Gastrocnemius medialis (tissue), 4 donors: Measurements from ENCODE around the gene CNDP1. TPM values are rescaled to one million over a fixed set of nuclear protein-coding genes. Genes with fewer than 3 reads are reported as not detected.

ENCODE experiments used
- ATAC-seq, 2 donors: fragments of 150-250 bp; one replicate each; pipeline ENCODE4 v1.9.1; 2016
- DNase-seq, 2 donors: peaks; one replicate each; pipeline ENCODE4 v3.0.0-alpha.2; 2019
- H3K27ac ChIP-seq, 4 donors: fragments of 200-600 bp; sonication (generic); 1 replicate in 1 of 4; 2 replicates in 3 of 4; pipeline ENCODE4 v1.5.1; 2016 to 2018; ENCODE audit warnings: mild to moderate bottlenecking in 2 of 4, moderate library complexity in 1 of 4
- H3K27me3 ChIP-seq, 3 donors: fragments of 200-600 bp; sonication (generic) in 2 of 3; 1 replicate in 1 of 3; 2 replicates in 2 of 3; pipeline versions ENCODE4 v1.5.1 to v1.6.0; 2016 to 2019; ENCODE audit warnings: mild to moderate bottlenecking in 1 of 3, moderate library complexity in 1 of 3
- H3K36me3 ChIP-seq, 2 donors: fragments of 200-600 bp; sonication (generic) in 1 of 2; one replicate each; pipeline ENCODE4 v1.5.1; 2017 to 2018
- H3K4me1 ChIP-seq, 2 donors: fragments of 200-600 bp; sonication (generic) in 1 of 2; one replicate each; pipeline ENCODE4 v1.5.1; 2016 to 2017; ENCODE audit warnings: mild to moderate bottlenecking in 2 of 2
- H3K4me3 ChIP-seq, 4 donors: fragments of 200-600 bp; sonication (generic) in 3 of 4; 1 replicate in 1 of 4; 2 replicates in 3 of 4; pipeline ENCODE4 v1.5.1; 2016 to 2019; ENCODE audit warnings: mild to moderate bottlenecking in 2 of 4
- H3K9me3 ChIP-seq, 3 donors: fragments of 200-600 bp; sonication (generic) in 2 of 3; 1 replicate in 1 of 3; 2 replicates in 2 of 3; pipeline ENCODE4 v1.5.1; 2016 to 2019
- POLR2A ChIP-seq, 2 donors: fragments of 450-650 bp; IDR thresholded peaks; one replicate each; pipeline ENCODE4 v1.6.1; 2017; ENCODE audit warnings: antibody characterized with exemption in 2 of 2, mild to moderate bottlenecking in 2 of 2, moderate library complexity in 2 of 2
- in situ Hi-C, 4 donors: fragments of 200-750 bp; cut with MboI; loops; one replicate each; pipeline versions ENCODE4 v1.15.0 to v1.8.0; 2017; ENCODE audit warnings: low sequenced_read_pairs in 4 of 4
- intact Hi-C: fragments of 100-400 bp; cut with DNase I; formaldehyde crosslinking; loops from one replicate; pipeline ENCODE4 v1.15.1; 2023; ENCODE audit warnings: low total_unique reads
- total RNA-seq, 4 donors: library from RNA; depleted of rRNA; stranded (reverse); fragments of >200 nt; gene quantifications; one replicate each; pipeline versions ENCODE4 v1.1.0 to v1.2.3, GENCODE V29; 2016
- TF ChIP-seq, protein P1 (sequence below), 5 experiments: fragments of 450-650 bp in 3 of 5; fragments of 200-600 bp in 2 of 5; sonication (generic) in 2 of 5; IDR thresholded peaks in 4 of 5; conservative IDR thresholded peaks in 1 of 5; 1 replicate in 4 of 5; 2 replicates in 1 of 5; pipeline ENCODE4 v1.5.1; 2016 to 2019; ENCODE audit warnings: antibody characterized with exemption in 5 of 5, mild to moderate bottlenecking in 3 of 5, moderate library complexity in 3 of 5

The CNDP1 gene
- total RNA-seq, 4 donors from 2014 or later: not detected

DNA sequence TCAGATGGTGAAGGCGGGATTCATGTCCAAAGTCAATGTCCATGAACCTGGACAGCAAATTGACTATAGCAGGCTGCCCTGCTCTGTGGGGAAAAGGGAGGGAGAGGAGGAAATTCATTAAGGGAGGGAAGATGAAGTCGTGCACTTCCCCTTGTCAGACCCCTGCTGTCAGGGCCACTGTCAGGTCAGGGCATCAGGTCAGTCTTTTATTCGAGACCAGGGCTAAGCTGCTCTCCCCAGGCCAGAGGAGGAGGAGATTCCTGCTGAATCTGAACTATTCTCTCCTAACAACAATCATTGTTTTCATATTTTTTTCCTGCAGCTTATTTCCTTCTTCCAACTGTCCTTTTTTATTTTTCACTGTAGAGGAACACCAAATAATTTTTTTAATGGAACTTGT, 17.2 kb downstream of the CNDP1 start:
- ATAC-seq: no peak
- Histone ChIP-seq H3K27me3 (no peaks in the 10 kb centered on the region), H3K4me3 (no peak overlapping the region), H3K4me1 (peaks cover 0 to 8% of the 10 kb centered on the region in 2 donors), H3K27ac (no peak overlapping the region), H3K9me3 (peaks cover 0 to 3% (median 0%) of the 10 kb centered on the region in 3 donors), H3K36me3 (no peaks in the 10 kb centered on the region)
- intact Hi-C loops: loop anchor here (5.0 kb wide), 2 partner anchors 54 to 199 kb away; partner anchors contain the start of gene CNDP2
- TF ChIP-seq POLR2A (IDR thresholded peaks at IDR 0.05): no peak
- TF ChIP-seq, protein P1, sequence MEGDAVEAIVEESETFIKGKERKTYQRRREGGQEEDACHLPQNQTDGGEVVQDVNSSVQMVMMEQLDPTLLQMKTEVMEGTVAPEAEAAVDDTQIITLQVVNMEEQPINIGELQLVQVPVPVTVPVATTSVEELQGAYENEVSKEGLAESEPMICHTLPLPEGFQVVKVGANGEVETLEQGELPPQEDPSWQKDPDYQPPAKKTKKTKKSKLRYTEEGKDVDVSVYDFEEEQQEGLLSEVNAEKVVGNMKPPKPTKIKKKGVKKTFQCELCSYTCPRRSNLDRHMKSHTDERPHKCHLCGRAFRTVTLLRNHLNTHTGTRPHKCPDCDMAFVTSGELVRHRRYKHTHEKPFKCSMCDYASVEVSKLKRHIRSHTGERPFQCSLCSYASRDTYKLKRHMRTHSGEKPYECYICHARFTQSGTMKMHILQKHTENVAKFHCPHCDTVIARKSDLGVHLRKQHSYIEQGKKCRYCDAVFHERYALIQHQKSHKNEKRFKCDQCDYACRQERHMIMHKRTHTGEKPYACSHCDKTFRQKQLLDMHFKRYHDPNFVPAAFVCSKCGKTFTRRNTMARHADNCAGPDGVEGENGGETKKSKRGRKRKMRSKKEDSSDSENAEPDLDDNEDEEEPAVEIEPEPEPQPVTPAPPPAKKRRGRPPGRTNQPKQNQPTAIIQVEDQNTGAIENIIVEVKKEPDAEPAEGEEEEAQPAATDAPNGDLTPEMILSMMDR (IDR thresholded peaks at IDR 0.05 in 4 of 5, conservative IDR thresholded peaks at IDR 0.05 in 1 of 5): no peak
- no peak for DNase-seq
- in situ Hi-C loops: loop anchor here (5.0 to 10.0 kb wide), 5 partner anchors 197 to 367 kb away; no protein-coding TSS in a partner anchor

DNA sequence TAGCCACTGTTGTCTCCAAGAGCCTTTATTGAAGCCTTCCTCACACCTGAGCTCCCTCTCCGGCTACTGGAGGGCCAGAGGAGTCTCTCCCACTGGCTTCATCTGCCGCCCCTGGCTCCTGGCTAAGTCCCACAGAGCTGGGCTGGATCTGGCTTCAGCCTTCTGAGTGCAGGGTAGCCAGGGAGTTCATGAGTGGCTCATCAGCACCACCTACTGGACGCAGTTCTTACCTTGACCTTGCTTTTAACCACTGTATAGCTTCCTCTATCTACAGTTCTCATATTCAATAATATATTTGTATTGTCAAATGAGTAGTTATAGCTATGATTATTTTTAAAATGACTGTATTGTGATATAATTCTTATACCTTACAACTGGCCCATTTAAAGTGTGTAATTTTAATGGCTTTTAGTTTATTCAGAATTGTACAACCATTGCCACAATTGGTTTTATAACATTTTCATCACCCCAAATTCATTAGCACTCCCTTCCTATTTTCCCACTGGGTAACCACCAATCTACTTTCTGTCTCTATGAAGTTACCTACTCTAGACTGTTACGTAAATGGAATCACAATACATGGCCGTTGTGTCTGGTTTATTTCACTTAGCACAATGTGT, 17.7 kb downstream of the CNDP1 start:
- Histone ChIP-seq H3K9me3 (peaks cover 0 to 3% (median 0%) of the 10 kb centered on the region in 3 donors), H3K27me3 (no peaks in the 10 kb centered on the region), H3K36me3 (no peaks in the 10 kb centered on the region), H3K4me3 (no peak overlapping the region), H3K4me1 (peaks cover 0 to 6% of the 10 kb centered on the region in 2 donors), H3K27ac (no peak overlapping the region)
- peak; percentile 93 to 95 for ATAC-seq
- TF ChIP-seq POLR2A (IDR thresholded peaks at IDR 0.05): no peak
- TF ChIP-seq, protein P1 (IDR thresholded peaks at IDR 0.05 in 4 of 5, conservative IDR thresholded peaks at IDR 0.05 in 1 of 5): peak; percentile 48 to 79 (median 68)
- DNase-seq: peak; percentile 40 to 60
- intact Hi-C loops: loop anchor here (1.0 to 5.0 kb wide), 3 partner anchors 55 to 356 kb away; partner anchors contain the start of gene CNDP2
- in situ Hi-C loops: loop anchor here (5.0 to 10.0 kb wide), 5 partner anchors 197 to 367 kb away; no protein-coding TSS in a partner anchor

DNA sequence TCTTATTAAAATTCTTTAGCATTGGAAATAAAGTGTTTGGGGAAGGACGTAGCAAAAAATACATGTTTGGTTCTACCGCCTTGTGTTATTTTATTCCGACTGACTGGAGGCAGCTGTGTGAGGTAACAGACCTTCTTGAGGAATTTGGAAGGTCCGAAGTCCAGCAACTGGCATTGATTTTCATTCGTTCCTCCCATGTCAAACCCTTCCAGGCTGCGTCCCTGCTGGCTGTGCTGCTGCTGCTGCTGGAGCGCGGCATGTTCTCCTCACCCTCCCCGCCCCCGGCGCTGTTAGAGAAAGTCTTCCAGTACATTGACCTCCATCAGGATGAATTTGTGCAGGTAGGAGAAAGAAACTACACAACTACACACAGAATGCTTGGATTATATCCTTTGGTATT, 21.8 kb downstream of the CNDP1 start:
- TF ChIP-seq POLR2A (IDR thresholded peaks at IDR 0.05): no peak
- TF ChIP-seq, protein P1 (IDR thresholded peaks at IDR 0.05 in 4 of 5, conservative IDR thresholded peaks at IDR 0.05 in 1 of 5): no peak
- Histone ChIP-seq H3K27me3 (no peaks in the 10 kb centered on the region), H3K27ac (no peak overlapping the region), H3K4me3 (no peak overlapping the region), H3K9me3 (no peaks in the 10 kb centered on the region), H3K36me3 (no peaks in the 10 kb centered on the region), H3K4me1 (no peaks in the 10 kb centered on the region)
- DNase-seq: no peak
- no peak for ATAC-seq
- in situ Hi-C loops: loop anchor here in 3 of 4 donors (10.0 kb wide), 3 partner anchors 201 to 371 kb away; no protein-coding TSS in a partner anchor
- intact Hi-C loops: no loop called here

DNA sequence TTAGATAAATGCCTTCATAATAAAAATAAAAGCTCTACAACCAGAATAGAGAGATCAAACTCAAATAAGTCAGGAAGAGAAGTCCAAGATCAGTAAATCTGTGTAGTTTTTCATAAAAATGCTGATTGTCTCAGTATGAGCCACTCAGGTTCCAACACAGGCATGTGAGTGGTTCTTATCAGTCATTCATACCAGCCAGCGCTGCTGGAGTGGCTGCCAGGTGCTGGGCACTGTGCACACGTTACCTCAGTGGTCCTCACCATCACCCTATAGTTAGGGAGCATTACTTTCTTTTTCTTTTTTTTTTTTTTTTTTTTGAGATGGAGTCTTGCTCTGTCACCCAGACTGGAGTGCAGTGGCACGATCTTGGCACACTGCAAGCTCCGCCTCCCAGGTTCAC, 23.8 kb downstream of the CNDP1 start:
- ATAC-seq (no peak), DNase-seq (no peak)
- H3K4me1 ChIP-seq: no peaks in the 10 kb centered on the region
- H3K4me3 ChIP-seq: no peak overlapping the region
- H3K36me3 ChIP-seq: no peaks in the 10 kb centered on the region
- no peaks in the 10 kb centered on the region for H3K27me3 ChIP-seq
- TF ChIP-seq POLR2A (IDR thresholded peaks at IDR 0.05): no peak
- TF ChIP-seq, protein P1 (IDR thresholded peaks at IDR 0.05 in 4 of 5, conservative IDR thresholded peaks at IDR 0.05 in 1 of 5): no peak
- intact Hi-C loops (no loop called here), in situ Hi-C loops (loop anchor here in 3 of 4 donors (10.0 kb wide), 3 partner anchors 203 to 373 kb away; no protein-coding TSS in a partner anchor)
- no peak overlapping the region for H3K27ac ChIP-seq
- no peaks in the 10 kb centered on the region for H3K9me3 ChIP-seq
